ENCODE data around the gene DMD.
"Not testable (repeated sequence)": the region's sequence is repeated elsewhere in the genome, so short reads cannot be mapped to it uniquely, and the experiment has no call there.

Gene DMD

DNA sequence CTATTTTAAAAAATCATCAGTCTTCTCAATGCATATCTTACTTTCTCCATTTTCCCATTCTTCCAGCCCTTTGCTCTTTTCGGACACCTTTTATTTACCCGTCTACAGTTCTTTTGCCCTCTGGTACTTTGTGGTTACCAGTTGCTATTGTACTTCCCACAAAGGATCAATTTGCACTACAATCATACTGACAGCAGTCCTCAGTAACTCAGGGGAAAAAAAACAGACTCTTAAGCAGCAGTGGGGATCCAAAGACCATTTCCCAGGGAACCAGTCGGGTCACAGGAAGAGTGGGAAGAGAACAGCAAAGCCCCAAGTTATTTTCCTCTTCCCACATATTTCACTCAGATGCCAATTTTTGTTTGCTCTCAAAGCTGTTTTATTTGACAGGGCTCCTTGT is 23.1 kb downstream of the DMD start:
- H3K4me3 ChIP-seq (ENCODE audit: low read depth, low read length), result no peak overlapping the region
- DNase-seq (ENCODE audit: low read depth), result no peak
- TF ChIP-seq, protein P1, sequence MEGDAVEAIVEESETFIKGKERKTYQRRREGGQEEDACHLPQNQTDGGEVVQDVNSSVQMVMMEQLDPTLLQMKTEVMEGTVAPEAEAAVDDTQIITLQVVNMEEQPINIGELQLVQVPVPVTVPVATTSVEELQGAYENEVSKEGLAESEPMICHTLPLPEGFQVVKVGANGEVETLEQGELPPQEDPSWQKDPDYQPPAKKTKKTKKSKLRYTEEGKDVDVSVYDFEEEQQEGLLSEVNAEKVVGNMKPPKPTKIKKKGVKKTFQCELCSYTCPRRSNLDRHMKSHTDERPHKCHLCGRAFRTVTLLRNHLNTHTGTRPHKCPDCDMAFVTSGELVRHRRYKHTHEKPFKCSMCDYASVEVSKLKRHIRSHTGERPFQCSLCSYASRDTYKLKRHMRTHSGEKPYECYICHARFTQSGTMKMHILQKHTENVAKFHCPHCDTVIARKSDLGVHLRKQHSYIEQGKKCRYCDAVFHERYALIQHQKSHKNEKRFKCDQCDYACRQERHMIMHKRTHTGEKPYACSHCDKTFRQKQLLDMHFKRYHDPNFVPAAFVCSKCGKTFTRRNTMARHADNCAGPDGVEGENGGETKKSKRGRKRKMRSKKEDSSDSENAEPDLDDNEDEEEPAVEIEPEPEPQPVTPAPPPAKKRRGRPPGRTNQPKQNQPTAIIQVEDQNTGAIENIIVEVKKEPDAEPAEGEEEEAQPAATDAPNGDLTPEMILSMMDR (IDR thresholded peaks at IDR 0.05; ENCODE audit: control insufficient read depth, extremely low read depth, insufficient read depth), result no peak

DNA sequence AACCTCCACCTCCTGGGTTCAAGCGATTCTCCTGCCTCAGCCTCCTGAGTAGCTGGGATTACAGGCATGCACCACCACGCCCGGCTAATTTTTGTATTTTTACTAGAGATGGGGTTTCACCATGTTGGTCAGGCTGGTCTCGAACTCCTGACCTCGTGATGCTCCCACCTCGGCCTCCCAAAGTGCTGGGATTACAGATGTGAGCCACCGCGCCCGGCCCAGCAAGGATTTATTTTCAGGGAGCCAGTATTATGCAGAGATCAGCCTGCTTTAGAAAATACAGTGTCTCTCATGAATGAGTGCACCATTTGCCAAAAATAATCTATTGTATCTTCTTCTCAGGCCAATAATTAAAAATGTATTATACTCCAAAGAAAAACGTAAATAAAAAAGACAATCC is 26.5 kb downstream of the DMD start:
- not testable (repeated sequence) for DNase-seq (ENCODE audit: low read depth); H3K4me3 ChIP-seq (ENCODE audit: low read depth, low read length)

DNA sequence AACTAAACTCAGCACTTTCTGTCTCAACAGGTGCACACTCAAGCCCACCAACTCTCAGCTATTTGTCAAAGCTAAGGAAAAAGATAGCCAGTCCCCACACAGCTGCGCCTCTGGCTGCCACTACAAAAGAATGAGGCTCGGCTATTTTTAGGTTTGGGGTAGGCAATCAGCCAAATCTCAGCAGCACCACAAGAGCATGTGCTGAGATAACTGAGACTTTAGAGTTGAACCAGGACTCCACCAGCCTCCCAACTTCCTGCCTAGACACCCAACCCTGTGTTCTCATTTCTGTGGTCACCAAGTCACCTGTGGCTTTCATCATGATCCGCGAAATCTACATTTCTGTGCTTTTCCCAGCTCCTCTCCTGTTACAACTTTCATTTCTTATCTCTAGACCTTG is 28.0 kb downstream of the DMD start:
- no peak overlapping the region for H3K4me3 ChIP-seq (ENCODE audit: low read depth, low read length)
- TF ChIP-seq, protein P1 (IDR thresholded peaks at IDR 0.05; ENCODE audit: control insufficient read depth, extremely low read depth, insufficient read depth), result no peak
- DNase-seq (ENCODE audit: low read depth), result no peak

DNA sequence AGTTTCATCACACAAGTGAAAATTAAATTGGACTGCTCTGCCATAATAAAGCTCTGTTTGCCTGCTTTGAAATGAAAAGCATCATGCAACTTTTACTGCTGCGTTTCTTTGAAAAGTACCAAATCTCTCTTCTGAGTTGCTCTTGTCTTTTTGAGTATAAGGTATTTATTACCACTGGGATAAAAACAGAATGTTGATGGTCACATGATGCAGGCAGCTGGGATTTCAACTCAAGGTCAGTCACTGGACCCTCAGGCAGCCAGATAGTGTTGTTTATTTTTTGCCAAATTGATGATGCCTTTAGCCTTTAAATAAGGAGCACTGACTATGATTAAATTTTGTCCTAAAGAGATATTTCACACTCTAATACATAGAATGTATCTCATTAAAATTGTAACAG is 32.7 kb downstream of the DMD start:
- TF ChIP-seq, protein P1 (IDR thresholded peaks at IDR 0.05; ENCODE audit: control insufficient read depth, extremely low read depth, insufficient read depth), result no peak
- DNase-seq (ENCODE audit: low read depth), result no peak

DNA sequence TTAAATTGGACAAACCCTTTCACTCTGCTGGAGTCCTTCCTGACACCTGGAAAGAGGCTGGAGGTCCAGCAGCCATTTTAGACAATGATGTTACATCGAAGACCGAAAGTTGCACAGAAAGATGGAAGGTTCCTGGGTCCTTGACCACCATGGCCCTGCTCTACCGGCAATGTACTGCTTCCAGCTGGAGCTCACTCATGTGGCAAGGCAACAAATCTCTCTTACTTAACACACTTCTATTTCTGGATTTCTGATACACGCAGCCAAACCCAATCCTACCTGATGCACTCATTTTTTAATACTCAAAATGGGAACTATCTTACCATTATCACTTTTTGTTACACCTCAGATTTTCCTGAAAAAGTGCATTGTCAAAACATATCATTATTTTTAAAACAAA is 33.1 kb downstream of the DMD start:
- DNase-seq (ENCODE audit: low read depth), result no peak
- no peak overlapping the region for H3K4me3 ChIP-seq (ENCODE audit: low read depth, low read length)
- TF ChIP-seq, protein P1 (IDR thresholded peaks at IDR 0.05; ENCODE audit: control insufficient read depth, extremely low read depth, insufficient read depth), result no peak

More for the DNA sequence above, 32.7 kb downstream of the DMD start:
- H3K4me3 ChIP-seq (ENCODE audit: low read depth, low read length), result no peak overlapping the region

DNA sequence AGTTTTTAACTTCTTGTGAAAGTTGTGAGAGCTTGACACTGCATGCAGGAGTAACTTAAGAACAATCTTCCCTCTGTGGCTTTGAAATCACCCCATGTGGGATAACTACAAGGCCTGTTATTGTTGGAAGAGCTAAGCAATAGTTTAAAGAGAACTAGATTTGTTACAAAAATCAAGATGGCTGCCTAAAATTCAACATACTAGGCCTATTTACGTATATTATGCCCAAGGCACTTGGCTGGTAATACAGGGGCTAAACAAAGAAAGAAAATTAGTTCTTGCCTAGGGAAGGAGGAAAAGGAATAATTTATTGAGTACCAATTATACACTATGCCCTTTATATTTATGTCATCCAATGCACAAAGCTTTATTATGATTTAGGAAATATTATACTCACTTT is 36.1 kb downstream of the DMD start:
- H3K4me3 ChIP-seq (ENCODE audit: low read depth, low read length), result no peak overlapping the region
- no peak for DNase-seq (ENCODE audit: low read depth)

DNA sequence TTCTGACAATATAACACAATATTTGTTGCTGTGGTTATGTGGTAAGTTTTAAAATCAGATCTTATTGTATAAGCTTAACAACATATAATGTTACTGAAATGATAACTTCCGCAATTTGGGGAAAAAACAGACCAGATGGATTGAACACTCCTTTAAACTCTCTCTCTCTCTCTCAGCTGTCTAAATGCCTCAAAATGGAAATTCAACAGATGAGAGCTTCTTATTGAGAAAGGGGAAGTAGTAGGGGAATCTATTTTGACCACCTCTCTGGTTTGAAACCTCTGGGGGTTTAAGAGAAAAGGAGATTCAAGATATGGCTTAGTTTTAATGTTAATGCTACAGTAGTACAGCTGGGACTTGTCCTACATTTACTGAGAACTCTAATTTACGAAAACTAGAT is 40.3 kb downstream of the DMD start:
- DNase-seq (ENCODE audit: low read depth), result no peak
- TF ChIP-seq, protein P1 (IDR thresholded peaks at IDR 0.05; ENCODE audit: control insufficient read depth, extremely low read depth, insufficient read depth), result no peak
- no peak overlapping the region for H3K4me3 ChIP-seq (ENCODE audit: low read depth, low read length)

More for the DNA sequence above, 36.1 kb downstream of the DMD start:
- TF ChIP-seq, protein P1 (IDR thresholded peaks at IDR 0.05; ENCODE audit: control insufficient read depth, extremely low read depth, insufficient read depth), result no peak
